Brain pericyte (primary cell): ENCODE measurements around the gene CD209.
"Not testable (repeated sequence)": the region's sequence is repeated elsewhere in the genome, so short reads cannot be mapped to it uniquely, and the experiment has no call there.

Experiments
- DNase-seq: peaks from one replicate; pipeline ENCODE4 v3.0.0-alpha.2; 2012; ENCODE audit warnings: low read depth, low spot score

Gene CD209

DNA sequence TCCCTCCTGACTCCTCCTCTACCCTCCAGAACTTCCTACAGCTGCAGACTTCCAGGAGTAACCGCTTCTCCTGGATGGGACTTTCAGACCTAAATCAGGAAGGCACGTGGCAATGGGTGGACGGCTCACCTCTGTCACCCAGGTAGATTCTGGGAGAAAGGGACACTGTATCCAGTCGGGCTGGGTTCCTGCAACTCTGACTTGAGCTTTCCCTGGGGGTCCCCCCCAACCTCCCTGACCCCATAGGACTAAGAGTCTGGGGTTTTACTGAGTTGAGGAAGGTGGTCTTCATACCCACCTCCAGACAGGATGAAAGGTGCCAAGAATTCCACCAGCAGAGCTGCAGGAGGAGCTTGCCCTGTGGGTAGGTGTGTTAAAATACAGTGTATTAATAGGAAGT, 20.2 kb upstream of the CD209 start:
- no peak for DNase-seq

DNA sequence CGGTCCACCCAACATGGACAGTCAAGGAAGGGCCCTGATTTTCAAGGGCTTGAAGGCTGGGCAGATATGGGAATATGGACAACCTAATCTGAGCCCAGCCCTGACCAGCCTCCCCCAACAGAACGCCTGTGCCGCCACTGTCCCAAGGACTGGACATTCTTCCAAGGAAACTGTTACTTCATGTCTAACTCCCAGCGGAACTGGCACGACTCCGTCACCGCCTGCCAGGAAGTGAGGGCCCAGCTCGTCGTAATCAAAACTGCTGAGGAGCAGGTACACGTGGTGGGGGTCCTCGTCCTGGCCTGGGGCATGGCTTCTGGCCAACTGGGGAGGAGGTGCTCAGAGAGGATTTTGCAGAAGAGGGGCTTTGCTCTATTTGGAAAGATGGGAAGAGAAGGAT, 19.2 kb upstream of the CD209 start:
- DNase-seq, result no peak

- not testable (repeated sequence) for DNase-seq
Observed at GRCh38 chr19:7765043-7765442, 17.7 kb upstream of the CD209 start.

- DNase-seq, result not testable (repeated sequence)
Observed at GRCh38 chr19:7764157-7764556, 16.8 kb upstream of the CD209 start.

GRCh38 chr19:7763696-7764095, 16.4 kb upstream of the CD209 start:
- DNase-seq, result no peak

- no peak for DNase-seq
Observed at GRCh38 chr19:7762719-7763293, 15.5 kb upstream of the CD209 start, which contains the start of gene CLEC4M. TSS of gene CLEC4M (plus strand) at chr19:7763243. CDS start at chr19:7763267, 24 bp downstream.

DNA sequence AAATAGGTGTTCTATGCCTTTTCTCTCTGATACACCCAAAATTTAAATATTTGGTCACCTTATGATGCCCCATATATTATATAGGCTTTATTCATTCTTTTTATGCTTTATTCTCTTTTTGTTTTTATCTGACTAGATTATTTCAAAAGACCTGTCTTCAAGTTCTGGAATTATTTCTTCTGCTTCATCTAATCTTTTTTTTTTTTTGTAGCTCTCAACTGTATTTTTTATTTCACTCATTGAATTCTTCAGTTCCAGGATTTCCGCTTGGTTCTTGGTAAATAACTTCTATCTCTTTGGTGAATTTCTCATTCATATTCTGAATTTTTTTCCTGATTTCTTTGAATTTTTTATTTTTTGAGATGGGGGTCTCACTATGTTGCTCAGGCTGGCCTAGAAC, 11.8 kb upstream of the CD209 start:
- DNase-seq, result no peak

- no peak for DNase-seq
Observed at GRCh38 chr19:7757358-7757757, 10.0 kb upstream of the CD209 start.

DNA sequence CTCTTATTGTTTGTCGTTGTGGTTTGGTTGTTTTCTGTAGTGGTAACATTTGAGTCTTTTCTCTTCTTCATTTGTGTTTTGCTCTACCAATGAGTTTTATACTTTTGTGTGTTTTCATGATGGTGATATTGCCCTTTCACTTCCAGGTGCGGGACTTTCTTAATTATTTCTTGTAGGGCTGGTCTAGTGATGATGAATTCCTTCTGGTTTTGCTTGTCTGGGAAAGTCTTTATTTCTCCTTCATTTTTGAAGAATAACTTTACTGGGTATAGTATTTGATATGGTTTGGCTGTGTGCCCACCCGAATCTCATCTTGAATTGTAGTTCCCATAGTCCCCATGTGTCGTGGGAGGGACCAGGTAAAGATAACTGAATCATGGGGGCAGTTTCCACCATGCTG, 8.9 kb upstream of the CD209 start:
- DNase-seq, result no peak

- no peak for DNase-seq
Observed at GRCh38 chr19:7751157-7751783, 3.9 kb upstream of the CD209 start.

DNA sequence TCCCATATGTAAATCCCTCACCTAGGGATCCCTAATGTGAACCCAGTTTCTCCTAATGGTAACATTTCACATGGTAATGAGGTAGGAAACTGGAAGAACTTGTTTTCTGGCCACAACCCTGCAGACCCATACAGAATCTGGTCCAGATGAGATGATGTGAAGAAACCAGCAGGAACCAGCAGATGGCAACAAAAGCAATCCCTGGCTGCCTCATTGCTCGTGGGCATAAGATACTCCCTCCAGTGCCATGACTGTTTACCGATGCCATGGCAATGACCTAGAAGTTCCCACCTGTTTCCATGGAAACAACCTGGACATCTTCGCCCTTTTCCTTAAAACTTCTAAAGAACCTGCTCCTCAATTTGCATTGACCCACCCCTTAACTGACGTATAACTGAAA, 1.4 kb upstream of the CD209 start:
- DNase-seq, result no peak

GRCh38 chr19:7748171-7748570, 837 bp upstream of the CD209 start:
- DNase-seq, result no peak

DNA sequence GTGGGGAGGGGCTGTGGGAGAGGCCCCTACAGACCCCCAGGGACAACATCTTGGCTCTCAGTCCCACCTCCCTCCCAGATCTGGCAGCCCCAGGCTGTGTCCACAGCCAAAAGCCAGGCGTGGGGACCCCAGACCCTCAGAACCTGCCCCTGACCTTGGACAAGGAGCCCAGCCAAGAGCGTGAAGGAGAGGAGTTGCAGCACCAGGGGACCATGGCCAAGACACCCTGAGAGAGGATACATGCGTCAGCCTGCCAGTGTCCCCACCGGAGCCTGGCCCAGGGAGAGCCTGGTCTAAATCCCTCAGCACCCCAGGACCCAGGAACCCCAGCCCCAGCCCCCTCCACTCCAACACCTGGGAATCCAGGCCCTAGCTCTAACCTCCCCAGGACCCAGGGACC, 1.0 kb downstream of the CD209 start:
- DNase-seq, result not testable (repeated sequence)

DNA sequence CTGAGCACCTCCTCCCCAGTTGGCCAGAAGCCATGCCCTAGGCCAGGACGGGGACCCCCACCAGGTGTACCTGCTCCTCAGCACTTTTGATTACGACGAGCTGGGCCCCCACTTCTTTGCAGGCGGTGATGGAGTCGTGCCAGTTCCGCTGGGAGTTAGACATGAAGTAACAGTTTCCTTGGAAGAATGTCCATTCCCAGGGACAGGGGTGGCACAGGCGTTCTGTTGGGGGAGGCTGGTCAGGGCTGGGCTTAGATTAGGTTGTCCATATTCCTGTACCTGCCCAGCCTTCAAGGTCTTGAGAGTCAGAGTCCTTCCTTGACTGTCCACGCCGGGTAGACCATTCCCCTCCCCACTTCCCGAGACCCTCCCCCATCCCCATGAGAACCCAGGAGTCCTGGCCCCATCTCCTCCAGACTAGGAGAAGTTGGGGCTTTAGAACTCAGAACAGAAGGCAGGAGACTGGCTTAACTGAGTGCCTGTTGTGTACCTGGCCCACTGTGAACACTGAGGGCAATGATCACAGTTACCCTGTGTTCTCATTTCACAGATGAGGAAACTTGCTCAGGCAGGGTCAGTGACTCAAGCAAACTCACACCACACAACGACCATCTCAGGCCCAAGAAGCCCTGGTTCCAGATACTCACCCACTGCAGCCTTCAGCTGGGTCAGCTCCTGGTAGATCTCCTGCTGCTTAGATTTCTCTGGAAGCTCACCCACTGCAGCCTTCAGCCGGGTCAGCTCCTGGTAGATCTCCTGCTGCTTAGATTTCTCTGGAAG, 2.3 kb downstream of the CD209 start:
- DNase-seq, result no peak

DNA sequence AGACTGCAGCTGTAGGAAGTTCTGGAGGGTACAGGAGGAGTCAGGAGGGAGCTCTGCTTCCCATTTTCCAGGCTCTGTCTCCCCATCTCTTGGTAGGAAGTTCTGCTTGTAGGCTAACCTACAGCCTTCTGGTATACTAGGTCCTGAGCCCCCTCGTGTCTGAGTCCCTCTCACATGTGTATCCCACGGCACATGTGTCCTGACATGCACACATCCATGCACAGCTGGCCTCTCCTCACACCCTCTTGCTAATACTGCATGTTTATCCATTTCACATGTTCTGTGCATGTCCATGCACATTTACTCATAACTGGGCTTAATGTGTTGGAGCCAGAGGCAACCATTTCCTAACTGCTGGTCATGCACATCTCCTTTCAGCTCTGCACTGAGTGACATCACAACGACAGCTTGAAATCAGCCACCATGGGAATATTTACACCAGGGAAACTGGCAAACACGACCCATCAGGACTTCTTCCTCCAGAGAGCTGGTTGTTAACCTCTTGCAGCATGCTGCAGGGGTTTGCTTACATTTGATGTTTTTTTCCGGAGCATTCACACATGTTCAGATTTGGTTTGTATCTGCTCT, 3.0 kb downstream of the CD209 start:
- DNase-seq, result no peak

- DNase-seq, result no peak
Observed at GRCh38 chr19:7743425-7743841, 3.9 kb downstream of the CD209 start.

DNA sequence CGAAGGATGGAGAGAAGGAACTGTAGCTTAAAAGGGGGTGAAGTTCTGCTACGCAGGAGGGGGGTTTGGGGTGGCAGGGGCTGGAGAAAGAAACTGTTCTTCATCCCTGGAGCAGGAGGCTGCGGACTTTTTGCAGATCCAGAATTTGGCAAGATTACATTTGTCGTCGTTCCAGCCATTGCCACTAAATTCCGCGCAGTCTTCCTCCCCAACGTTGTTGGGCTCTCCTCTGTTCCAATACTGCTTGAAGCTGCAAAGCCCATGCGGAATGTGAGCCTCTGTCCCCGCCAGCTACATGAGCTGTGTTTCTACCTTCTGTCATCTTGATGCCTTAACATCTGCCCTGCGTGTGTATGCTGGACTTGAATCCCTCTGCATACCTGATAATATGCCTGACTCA, 4.3 kb downstream of the CD209 start:
- DNase-seq, result no peak

DNA sequence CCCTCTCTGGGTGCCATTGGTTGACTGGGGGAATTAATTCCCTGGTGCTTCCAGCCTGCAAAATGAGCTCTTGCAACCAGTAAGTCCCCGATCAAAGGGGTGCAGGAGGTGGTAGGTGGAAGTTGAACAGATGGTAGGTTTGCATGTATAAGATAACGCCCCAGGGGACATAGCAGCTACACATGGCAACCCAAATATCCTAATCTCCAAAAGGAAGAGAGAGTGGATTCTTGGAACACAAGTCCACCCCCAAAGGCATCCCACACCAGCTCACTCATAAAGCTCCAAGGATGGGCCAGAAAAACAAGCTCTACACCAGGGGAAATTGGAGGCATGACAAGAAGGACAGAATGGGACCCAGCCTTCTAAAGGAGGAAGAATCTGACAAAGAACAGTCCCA, 4.8 kb downstream of the CD209 start:
- DNase-seq, result no peak

- DNase-seq, result no peak
Observed at GRCh38 chr19:7740682-7741054, 6.7 kb downstream of the CD209 start.

DNA sequence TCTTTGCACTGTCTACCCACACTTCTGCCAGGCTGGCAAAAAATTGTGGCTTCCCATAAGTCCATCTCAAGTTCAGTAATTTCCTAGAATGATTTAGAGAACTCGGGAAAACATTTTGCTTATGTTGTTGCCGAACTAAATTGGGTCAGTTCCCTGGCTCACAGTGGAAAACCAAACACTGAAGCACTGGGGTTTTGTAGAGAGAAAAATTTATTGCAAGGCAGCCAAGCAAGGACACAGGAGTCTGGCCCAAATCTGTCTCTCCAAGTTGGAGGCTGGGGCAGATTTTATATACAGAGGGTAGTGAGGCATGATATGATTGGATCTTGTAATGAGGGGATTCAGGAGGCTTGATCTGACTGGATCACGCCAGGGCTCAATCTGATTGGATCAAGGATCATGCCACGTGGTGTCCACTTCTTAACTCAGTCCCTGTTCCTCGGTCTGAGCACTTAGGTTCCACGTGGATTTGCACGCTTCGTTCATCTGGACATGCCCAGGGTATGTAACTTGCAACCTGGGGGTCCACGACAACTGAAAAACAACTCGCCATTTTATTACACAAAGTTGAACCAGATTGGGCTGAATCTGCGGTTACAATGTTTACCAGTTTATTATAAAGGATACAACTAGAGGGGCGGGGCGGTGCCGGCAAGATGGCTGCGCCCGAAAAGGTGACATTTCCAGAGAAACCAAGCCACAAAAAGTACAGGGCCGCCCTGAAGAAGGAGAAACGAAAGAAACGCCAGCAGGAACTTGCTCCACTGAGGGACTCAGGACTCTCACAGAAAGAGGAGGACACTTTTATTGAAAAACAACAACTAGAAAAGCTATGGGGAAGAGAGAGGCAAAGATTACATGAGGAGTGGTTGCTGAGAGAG, 7.3 kb downstream of the CD209 start:
- no peak for DNase-seq

- DNase-seq, result no peak
Observed at GRCh38 chr19:7739211-7739755, 8.1 kb downstream of the CD209 start.
